Astrocyte of the cerebellum (primary cell): ENCODE measurements around the gene PRKN.

Source experiments
- DNase-seq: peaks from one replicate; pipeline ENCODE4 v3.0.0-alpha.2; 2011; ENCODE audit warnings: low read depth
- H3K4me3 ChIP-seq: 2 replicates; pipeline ENCODE4 v1.5.1; 2011; ENCODE audit warnings: mild to moderate bottlenecking, low read depth, low read length, moderate library complexity
- in situ Hi-C: cut with HindIII; loops from 2 replicates; pipeline ENCODE4 v1.10.0; 2017; ENCODE audit warnings: low sequenced_read_pairs
- TF ChIP-seq, protein P1 (sequence below): IDR thresholded peaks from 2 replicates; pipeline ENCODE4 v1.5.1; 2012; ENCODE audit warnings: low read length, low read depth, moderate library complexity, mild to moderate bottlenecking; ENCODE audit errors: missing control alignments

The PRKN gene

DNA sequence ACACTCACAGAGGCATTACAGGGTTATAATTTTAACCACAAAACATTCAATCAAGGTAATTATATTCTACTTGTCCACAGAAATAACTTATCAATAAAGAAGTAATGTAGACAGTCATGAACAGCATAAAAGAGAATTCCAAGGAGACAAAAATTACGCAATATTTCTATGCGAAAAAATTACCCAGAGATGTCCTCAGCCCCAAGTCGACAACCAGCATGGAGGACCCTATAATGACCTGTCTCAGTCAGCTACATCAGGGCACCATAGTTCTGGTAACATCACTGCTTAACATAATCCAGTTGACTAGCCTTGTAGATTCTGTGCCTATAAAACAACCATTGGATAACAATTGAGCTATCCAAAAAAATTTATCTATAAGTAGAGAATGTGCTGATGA lies 579.8 kb downstream of the PRKN start:
- in situ Hi-C loops = no loop called here
- H3K4me3 ChIP-seq = no peak overlapping the region
- TF ChIP-seq, protein P1, sequence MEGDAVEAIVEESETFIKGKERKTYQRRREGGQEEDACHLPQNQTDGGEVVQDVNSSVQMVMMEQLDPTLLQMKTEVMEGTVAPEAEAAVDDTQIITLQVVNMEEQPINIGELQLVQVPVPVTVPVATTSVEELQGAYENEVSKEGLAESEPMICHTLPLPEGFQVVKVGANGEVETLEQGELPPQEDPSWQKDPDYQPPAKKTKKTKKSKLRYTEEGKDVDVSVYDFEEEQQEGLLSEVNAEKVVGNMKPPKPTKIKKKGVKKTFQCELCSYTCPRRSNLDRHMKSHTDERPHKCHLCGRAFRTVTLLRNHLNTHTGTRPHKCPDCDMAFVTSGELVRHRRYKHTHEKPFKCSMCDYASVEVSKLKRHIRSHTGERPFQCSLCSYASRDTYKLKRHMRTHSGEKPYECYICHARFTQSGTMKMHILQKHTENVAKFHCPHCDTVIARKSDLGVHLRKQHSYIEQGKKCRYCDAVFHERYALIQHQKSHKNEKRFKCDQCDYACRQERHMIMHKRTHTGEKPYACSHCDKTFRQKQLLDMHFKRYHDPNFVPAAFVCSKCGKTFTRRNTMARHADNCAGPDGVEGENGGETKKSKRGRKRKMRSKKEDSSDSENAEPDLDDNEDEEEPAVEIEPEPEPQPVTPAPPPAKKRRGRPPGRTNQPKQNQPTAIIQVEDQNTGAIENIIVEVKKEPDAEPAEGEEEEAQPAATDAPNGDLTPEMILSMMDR = no peak
- DNase-seq = no peak

DNA sequence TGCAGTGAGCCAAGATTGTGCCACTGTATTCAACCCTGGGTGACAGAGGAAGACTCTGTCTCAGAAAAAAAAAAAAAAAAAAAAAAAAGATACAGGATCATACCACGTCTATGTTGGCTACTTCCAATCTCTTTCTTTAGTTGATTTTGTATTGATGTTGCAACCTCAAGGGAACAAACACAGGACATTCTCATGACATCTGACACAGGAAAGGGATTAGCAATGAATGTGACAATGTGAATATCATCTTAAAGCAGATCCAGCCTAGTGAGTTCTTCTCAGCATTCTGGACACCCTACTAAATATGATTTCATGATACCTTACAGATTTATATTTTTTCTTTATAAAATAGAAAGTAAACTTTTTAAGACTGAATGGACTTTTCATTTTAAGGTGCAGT lies 580.3 kb downstream of the PRKN start:
- TF ChIP-seq, protein P1 = no peak
- in situ Hi-C loops = no loop called here
- DNase-seq = no peak
- no peak overlapping the region for H3K4me3 ChIP-seq

DNA sequence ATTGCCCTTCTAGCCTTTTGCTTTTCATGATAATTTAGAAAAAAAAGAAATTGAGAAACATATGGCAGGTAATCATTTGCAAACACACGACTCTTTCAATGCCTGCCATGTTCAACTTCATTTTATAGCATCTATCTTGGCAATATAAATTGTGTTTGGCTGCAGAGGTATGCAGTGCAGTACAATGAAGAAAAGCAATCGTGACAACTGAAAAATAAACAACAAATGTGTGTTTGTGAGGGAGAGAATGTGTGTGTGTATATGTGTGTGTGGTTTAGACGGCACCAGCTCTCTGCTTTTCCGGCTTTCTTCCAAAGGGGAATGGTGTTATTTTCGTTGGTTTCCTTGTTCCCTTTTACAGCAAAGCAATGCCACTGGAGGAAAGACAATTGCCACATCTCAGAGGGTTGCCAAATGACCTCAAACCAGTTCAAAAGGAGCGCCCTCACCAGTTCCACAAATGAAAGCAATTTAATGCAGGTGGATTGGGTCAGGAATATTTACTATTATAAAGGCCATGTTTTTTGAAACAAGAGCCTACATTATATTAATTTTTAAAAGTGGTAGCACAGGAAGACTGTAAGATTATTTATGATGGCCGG lies 587.2 kb downstream of the PRKN start:
- in situ Hi-C loops = no loop called here
- no peak for DNase-seq
- no peak overlapping the region for H3K4me3 ChIP-seq

DNA sequence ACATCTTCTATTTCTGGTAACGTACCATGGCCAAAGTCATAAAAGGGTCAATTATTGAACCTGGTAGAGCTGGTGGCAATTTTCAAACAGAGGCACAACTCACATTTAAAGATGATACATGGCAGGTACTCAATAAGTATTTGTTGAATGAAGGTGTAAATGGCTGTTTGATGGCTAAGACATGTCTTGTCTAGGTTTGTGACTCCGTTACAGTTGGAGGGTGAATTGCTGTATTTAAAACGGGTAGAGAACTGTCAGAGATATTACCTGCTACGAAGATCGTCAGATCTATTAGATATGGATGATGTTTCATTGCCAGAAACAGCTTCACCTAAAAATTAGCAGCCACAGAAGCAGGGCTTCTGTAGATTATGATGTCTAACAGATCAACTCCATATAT lies 601.9 kb downstream of the PRKN start:
- DNase-seq = no peak
- H3K4me3 ChIP-seq = no peak overlapping the region
- in situ Hi-C loops = no loop called here
- TF ChIP-seq, protein P1 = no peak

More for the DNA sequence above, 587.2 kb downstream of the PRKN start:
- TF ChIP-seq, protein P1 = no peak

DNA sequence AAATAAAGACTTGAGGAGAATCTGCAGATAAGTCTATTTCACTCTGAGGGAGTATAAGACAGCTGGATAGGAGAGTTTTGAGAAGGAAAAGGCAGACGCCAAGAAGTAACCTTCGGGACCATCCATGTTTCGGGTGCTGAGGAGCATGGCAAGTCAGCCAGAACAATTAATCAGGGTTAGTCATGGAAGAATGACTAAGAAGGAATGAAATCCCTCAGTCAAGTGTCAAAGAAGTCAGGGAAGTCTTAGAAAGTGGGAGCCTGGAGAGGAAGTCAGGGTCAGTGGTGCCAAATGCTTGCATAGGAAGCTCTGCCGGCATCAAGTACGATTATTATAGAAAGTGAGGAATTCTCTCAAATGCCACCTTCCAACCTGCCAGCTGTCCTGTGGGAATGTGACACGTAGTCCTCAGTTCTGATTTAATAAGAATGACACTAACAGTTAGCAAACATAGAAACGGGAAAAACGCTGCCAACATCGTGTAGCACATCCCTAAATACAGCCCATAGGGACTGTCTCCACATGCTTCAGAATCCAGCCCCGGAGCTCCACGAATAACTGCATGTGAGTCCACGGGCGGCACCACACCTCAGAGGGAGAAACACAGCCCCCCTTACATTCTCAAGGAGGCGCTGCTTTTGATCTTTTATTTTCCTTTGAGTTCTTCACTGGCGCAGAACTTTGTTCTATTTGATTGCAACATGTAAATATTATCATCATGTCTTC lies 602.7 kb downstream of the PRKN start:
- TF ChIP-seq, protein P1 = no peak
- in situ Hi-C loops = no loop called here
- DNase-seq = no peak
- H3K4me3 ChIP-seq = no peak overlapping the region

DNA sequence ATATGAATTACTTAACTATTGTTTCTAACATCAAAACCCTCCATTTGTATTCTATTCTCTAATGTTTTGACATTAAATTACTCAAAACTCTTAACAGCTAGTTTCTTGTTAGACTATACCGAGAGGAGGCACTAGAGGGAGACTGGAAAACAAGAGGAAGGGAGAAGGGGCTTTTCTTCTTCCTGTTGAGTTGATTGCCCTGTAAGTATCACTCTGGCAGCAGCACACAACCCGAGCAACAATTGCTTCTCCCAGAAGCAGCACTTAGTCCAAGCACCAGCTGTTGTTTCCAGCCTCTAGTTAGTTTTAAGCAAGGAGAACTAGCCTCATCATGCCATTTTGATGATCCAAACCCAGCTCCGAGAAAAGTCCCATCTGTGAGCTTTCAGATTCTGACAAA lies 603.8 kb downstream of the PRKN start:
- TF ChIP-seq, protein P1 = peak; percentile 30
- no peak overlapping the region for H3K4me3 ChIP-seq
- DNase-seq = no peak
- in situ Hi-C loops = no loop called here
